RWPE1 (cell line): ENCODE results near the gene DPH3.

Source experiments
- CTCF ChIA-PET: fragments of 350-600 bp; sonication (Branson Sonifier 250); formaldehyde crosslinking; extraction: SDS; loops from one replicate; lab custom pipeline; 2021; lab: Yijun Ruan, JAX
- POLR2A ChIA-PET: fragments of 400-600 bp; formaldehyde crosslinking; extraction: SDS; loops from one replicate; lab custom pipeline; 2020; ENCODE audit warnings: antibody characterized with exemption; ENCODE audit not compliant: low non-redundant PET; lab: Yijun Ruan, JAX
- DNase-seq: peaks from one replicate; pipeline ENCODE4 v3.0.0; 2012; ENCODE audit warnings: low spot score
- H3K27ac ChIP-seq: fragments of 450-650 bp; 2 replicates; pipeline ENCODE4 v1.5.1; 2017
- CTCF ChIP-seq: fragments of 450-650 bp; conservative IDR thresholded peaks from 2 replicates; pipeline ENCODE4 v1.5.1; 2017; ENCODE audit warnings: low read depth, mild to moderate bottlenecking

Gene DPH3

GRCh38 chr3:16241225-16241624 lies 23.5 kb downstream of the DPH3 start:
- ChIA-PET CTCF (interaction anchor here (0.7 kb wide), 1 partner anchor 187 kb away, joined by 3 read pairs; no protein-coding TSS in a partner anchor), POLR2A (no interaction called here)
- TF ChIP-seq CTCF: no peak
- H3K27ac ChIP-seq: no peak overlapping the region
- no peak for DNase-seq

- no peak overlapping the region for H3K27ac ChIP-seq
- TF ChIP-seq CTCF: no peak
- peak; percentile 60 for DNase-seq
- POLR2A ChIA-PET: no interaction called here
- CTCF ChIA-PET: interaction anchor here (0.7 kb wide), 1 partner anchor 186 kb away, joined by 3 read pairs; no protein-coding TSS in a partner anchor
These were observed 24.3 kb downstream of the DPH3 start for GRCh38 chr3:16240229-16241023.

GRCh38 chr3:16239780-16240179 lies 25.0 kb downstream of the DPH3 start:
- no peak for DNase-seq
- CTCF ChIA-PET: no interaction called here
- no peak for TF ChIP-seq CTCF
- POLR2A ChIA-PET: no interaction called here
- no peak overlapping the region for H3K27ac ChIP-seq

- DNase-seq: no peak
- ChIA-PET POLR2A (no interaction called here), CTCF (no interaction called here)
- TF ChIP-seq CTCF: no peak
- no peak overlapping the region for H3K27ac ChIP-seq
These were observed 25.5 kb downstream of the DPH3 start for GRCh38 chr3:16239086-16239770.

- ChIA-PET POLR2A (no interaction called here), CTCF (no interaction called here)
- no peak for DNase-seq
- TF ChIP-seq CTCF: no peak
- H3K27ac ChIP-seq: no peak overlapping the region
These were observed 27.8 kb downstream of the DPH3 start for GRCh38 chr3:16236856-16237393.

GRCh38 chr3:16236030-16236639 lies 28.6 kb downstream of the DPH3 start:
- no peak overlapping the region for H3K27ac ChIP-seq
- ChIA-PET POLR2A (no interaction called here), CTCF (no interaction called here)
- TF ChIP-seq CTCF: no peak
- no peak for DNase-seq
